GM12878 (cell line): ENCODE data around the gene ZNF428. TPM values are rescaled to one million over a fixed set of nuclear protein-coding genes. Genes with fewer than 3 reads are reported as not detected.

Experiments used
- ATAC-seq: fragments of 200-7000 bp; cut with Tn5 transposase; 3 replicates; pipeline ENCODE4 v1.9.1; 2020; ENCODE audit warnings: mild to moderate bottlenecking, moderate library complexity
- BruUV-seq: library from RNA; stranded (reverse); fragments of 400-500 nt; replicated peaks from 2 replicates; lab custom pipeline; 2021; lab: Mats Ljungman, UMichigan
- CTCF ChIA-PET: fragments of 300-600 bp; sonication (Branson Sonifier 250); formaldehyde crosslinking; extraction: SDS; loops from one replicate; lab custom pipeline; 2021; ENCODE audit warnings: inconsistent platforms; lab: Yijun Ruan, JAX
- POLR2A ChIA-PET: fragments of 350-600 bp; formaldehyde crosslinking; extraction: SDS; loops from one replicate; lab custom pipeline; 2021; ENCODE audit warnings: inconsistent platforms; lab: Charles Lee
- RAD21 ChIA-PET: fragments of 300-600 bp; sonication (Branson Sonifier 250); formaldehyde crosslinking; loops from one replicate; lab custom pipeline; 2023; ENCODE audit warnings: antibody characterized with exemption; ENCODE audit not compliant: unreplicated experiment; lab: Charles Lee
- SMC1A ChIA-PET: fragments of 300-600 bp; sonication (Branson Sonifier 250); formaldehyde crosslinking; loops from one replicate; lab custom pipeline; 2023; ENCODE audit not compliant: unreplicated experiment, uncharacterized antibody; lab: Charles Lee
- DNase-seq: peaks from one replicate; pipeline ENCODE4 v3.0.0-alpha.2; 2011; ENCODE audit warnings: low read depth, low spot score
- FAIRE-seq: peaks from 3 replicates; lab custom pipeline; 2011; peaks lifted over from hg19 to GRCh38; lab: Jason Lieb, UNC
- H2AFZ ChIP-seq: 2 replicates; pipeline ENCODE4 v1.6.0; 2011; ENCODE audit warnings: low read depth, low read length, control low read depth; ENCODE audit not compliant: control insufficient read depth
- H3K27ac ChIP-seq: 2 replicates; pipeline ENCODE4 v1.5.1; 2011; ENCODE audit warnings: control low read depth; ENCODE audit not compliant: control insufficient read depth, insufficient read depth
- H3K27me3 ChIP-seq, 2 experiments: replicated peaks in 1 of 2; 2 replicates each; pipeline versions ENCODE4 v1.6.0 to v1.6.1; 2011; ENCODE audit warnings: low read length in 1 of 2; ENCODE audit not compliant: control insufficient read depth in 2 of 2, insufficient read depth in 2 of 2
- H3K36me3 ChIP-seq, 2 experiments: 2 replicates each; pipeline ENCODE4 v1.5.1; 2011; ENCODE audit warnings: low read length in 1 of 2; ENCODE audit not compliant: control insufficient read depth in 2 of 2, insufficient read depth in 2 of 2
- H3K4me1 ChIP-seq: 2 replicates; pipeline ENCODE4 v1.6.1; 2011; ENCODE audit warnings: mild to moderate bottlenecking, low read length, moderate library complexity, mixed read lengths; ENCODE audit not compliant: control insufficient read depth, insufficient read depth
- H3K4me2 ChIP-seq: 2 replicates; pipeline ENCODE4 v1.6.0; 2011; ENCODE audit warnings: control low read depth; ENCODE audit not compliant: control insufficient read depth, insufficient read depth
- H3K4me3 ChIP-seq: fragments of 200-600 bp; sonication (generic); 2 replicates; pipeline ENCODE4 v1.5.1; 2016
- H3K79me2 ChIP-seq: 2 replicates; pipeline ENCODE4 v1.6.0; 2011; ENCODE audit warnings: low read length; ENCODE audit not compliant: control insufficient read depth, insufficient read depth
- H3K9ac ChIP-seq: 2 replicates; pipeline ENCODE4 v1.8.0; 2011; ENCODE audit warnings: low read length, control low read depth, mixed read lengths; ENCODE audit not compliant: control insufficient read depth, insufficient read depth
- H3K9me3 ChIP-seq: replicated peaks from 3 replicates; pipeline ENCODE4 v1.5.1; 2011; ENCODE audit warnings: mild to moderate bottlenecking, low read length; ENCODE audit not compliant: control insufficient read depth, insufficient read depth
- H4K20me1 ChIP-seq: 2 replicates; pipeline ENCODE4 v1.6.0; 2011; ENCODE audit not compliant: control insufficient read depth, insufficient read depth
- E2F8 ChIP-seq: fragments of 450-650 bp; IDR thresholded peaks from 2 replicates; pipeline ENCODE4 v1.6.1; 2018; ENCODE audit warnings: mild to moderate bottlenecking, low read depth, moderate library complexity; ENCODE audit not compliant: partially characterized antibody
- MTA2 ChIP-seq: fragments of 450-650 bp; IDR thresholded peaks from 2 replicates; pipeline ENCODE4 v1.6.1; 2016; ENCODE audit warnings: low read depth, mild to moderate bottlenecking, moderate library complexity
- NBN ChIP-seq: fragments of 450-650 bp; IDR thresholded peaks from 2 replicates; pipeline ENCODE4 v1.6.1; 2016
- PKNOX1 ChIP-seq: fragments of 450-650 bp; IDR thresholded peaks from 2 replicates; pipeline ENCODE4 v1.6.1; 2016; ENCODE audit warnings: mild to moderate bottlenecking
- RAD51 ChIP-seq: fragments of 450-650 bp; IDR thresholded peaks from 2 replicates; pipeline ENCODE4 v1.6.1; 2016; ENCODE audit warnings: moderate library complexity, mild to moderate bottlenecking, inconsistent platforms
- ZBTB4 ChIP-seq: fragments of 450-650 bp; formaldehyde crosslinking; IDR thresholded peaks from 2 replicates; pipeline ENCODE4 v1.4.0; 2022; ENCODE audit warnings: mild to moderate bottlenecking, moderate library complexity
- ZNF217 ChIP-seq: fragments of 450-650 bp; IDR thresholded peaks from 2 replicates; pipeline ENCODE4 v1.6.1; 2017; ENCODE audit warnings: antibody characterized with exemption, mild to moderate bottlenecking
- ZNF24 ChIP-seq: fragments of 450-650 bp; IDR thresholded peaks from 2 replicates; pipeline ENCODE4 v1.6.1; 2017; ENCODE audit warnings: antibody characterized with exemption, mild to moderate bottlenecking
- WGBS: methylation state at CpG from one replicate; pipeline ENCODE4 v1.1.6; 2016; ENCODE audit warnings: low lambda C conversion rate; ENCODE audit not compliant: insufficient replicate concordance, insufficient coverage; ENCODE audit errors: missing lambda C conversion rate; 5-methylcytosine and 5-hydroxymethylcytosine counted together
- in situ Hi-C: fragments of 300-500 bp; cut with MboI; formaldehyde crosslinking; loops from 9 replicates; pipeline ENCODE4 v1.14.3; 2018; ENCODE audit warnings: mixed read lengths
- intact Hi-C: fragments of 100-400 bp; cut with micrococcal nuclease; formaldehyde crosslinking; loops from one replicate; pipeline ENCODE4 v1.14.2; 2022; ENCODE audit not compliant: unreplicated experiment
- polyA plus RNA-seq, 11 experiments: library from polyadenylated mRNA; depleted of rRNA in 4 of 11; unstranded in 6 of 11; stranded (reverse) in 5 of 11; fragments of >200 nt; fragmentation: Nextera tagmentation in 4 of 11; fragmentation: Illumina TruSeq in 1 of 11; extraction: Ambion mirVana in 4 of 11; extraction: Trizol in 1 of 11; gene quantifications; 1 replicate in 1 of 11; 2 replicates in 10 of 11; pipeline versions ENCODE4 v1.2.1 to v1.2.3, GENCODE V29; 2011 to 2016; ENCODE audit warnings: inconsistent platforms in 2 of 11, missing spikeins in 2 of 11, low read depth in 1 of 11
- total RNA-seq, 4 experiments: library from RNA; depleted of rRNA in 3 of 4; stranded (reverse); fragments of >200 nt in 3 of 4; fragmentation: Illumina TruSeq in 1 of 4; extraction: Trizol in 1 of 4; gene quantifications; 2 replicates each; pipeline versions ENCODE4 v1.2.1 to v1.2.3, GENCODE V29; 2013 to 2021
- TF ChIP-seq, protein P1 (sequence below): fragments of 450-650 bp; IDR thresholded peaks from 2 replicates; pipeline ENCODE4 v1.6.1; 2017; ENCODE audit warnings: mild to moderate bottlenecking, low read depth, inconsistent platforms; ENCODE audit not compliant: poor library complexity, severe bottlenecking

Gene ZNF428
- total and polyA plus RNA-seq, 10 of the 15 experiments (the other 5 are each of a cell fraction or from before 2014, with no cell fraction given): 0.27 to 57.8 (median 20.4) TPM

- no peak for TF ChIP-seq ZBTB4
- TF ChIP-seq E2F8: no peak
These were observed 33.1 kb downstream of the ZNF428 start (continued) for GRCh38 chr19:43586346-43586745.

GRCh38 chr19:43584484-43584883 is 34.9 kb downstream of the ZNF428 start:
- Histone ChIP-seq H3K27me3 (no peaks in the 10 kb centered on the region), H2AFZ (no peak overlapping the region), H3K4me1 (peaks cover 5% of the 10 kb centered on the region), H3K4me2 (no peak overlapping the region; the same call in 1 of the 2 replicates), H3K27ac (no peak overlapping the region), H3K36me3 (no peaks in the 10 kb centered on the region; a peak in 1 of 4 replicates), H4K20me1 (no peaks in the 10 kb centered on the region), H3K9me3 (no peaks in the 10 kb centered on the region), H3K79me2 (no peaks in the 10 kb centered on the region), H3K9ac (no peak overlapping the region; the same call in 1 of the 2 replicates), H3K4me3 (no peak overlapping the region)
- ATAC-seq (peak; percentile 75), DNase-seq (no peak), FAIRE-seq (no peak)
- intact Hi-C loops (no loop called here), in situ Hi-C loops (no loop called here)
- ChIA-PET CTCF (interaction anchor here (0.9 to 4.7 kb wide), 6 partner anchors 10 to 197 kb away, joined by 3 to 52 read pairs (median 6); partner anchors contain the start of genes IRGQ and ZNF576), RAD21 (interaction anchor here (2.0 to 3.3 kb wide), 2 partner anchors 11 to 30 kb away, joined by 10 to 18 read pairs; partner anchors contain the start of genes IRGQ and ZNF576), SMC1A (interaction anchor here (0.8 to 3.2 kb wide), 3 partner anchors 10 to 53 kb away, joined by 3 to 15 read pairs (median 14); no protein-coding TSS in a partner anchor), POLR2A (interaction anchor here (0.8 to 1.3 kb wide), 5 partner anchors 8 to 146 kb away, joined by 3 read pairs; no protein-coding TSS in a partner anchor)
- no TSS peak for BruUV-seq
- WGBS: 100% methylated on average over 1 of the region's 1 CpG
- no peak for TF ChIP-seq NBN
- TF ChIP-seq, protein P1, sequence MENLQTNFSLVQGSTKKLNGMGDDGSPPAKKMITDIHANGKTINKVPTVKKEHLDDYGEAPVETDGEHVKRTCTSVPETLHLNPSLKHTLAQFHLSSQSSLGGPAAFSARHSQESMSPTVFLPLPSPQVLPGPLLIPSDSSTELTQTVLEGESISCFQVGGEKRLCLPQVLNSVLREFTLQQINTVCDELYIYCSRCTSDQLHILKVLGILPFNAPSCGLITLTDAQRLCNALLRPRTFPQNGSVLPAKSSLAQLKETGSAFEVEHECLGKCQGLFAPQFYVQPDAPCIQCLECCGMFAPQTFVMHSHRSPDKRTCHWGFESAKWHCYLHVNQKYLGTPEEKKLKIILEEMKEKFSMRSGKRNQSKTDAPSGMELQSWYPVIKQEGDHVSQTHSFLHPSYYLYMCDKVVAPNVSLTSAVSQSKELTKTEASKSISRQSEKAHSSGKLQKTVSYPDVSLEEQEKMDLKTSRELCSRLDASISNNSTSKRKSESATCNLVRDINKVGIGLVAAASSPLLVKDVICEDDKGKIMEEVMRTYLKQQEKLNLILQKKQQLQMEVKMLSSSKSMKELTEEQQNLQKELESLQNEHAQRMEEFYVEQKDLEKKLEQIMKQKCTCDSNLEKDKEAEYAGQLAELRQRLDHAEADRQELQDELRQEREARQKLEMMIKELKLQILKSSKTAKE: no peak
- 0 out of 2 replicates have a peak, but pooled peaks have one; percentile 15 for TF ChIP-seq PKNOX1
- no peak for TF ChIP-seq ZNF24
- TF ChIP-seq RAD51: 0 out of 2 replicates have a peak, but pooled peaks have one; percentile 12
- TF ChIP-seq ZNF217: no peak
- 0 out of 2 replicates have a peak, but pooled peaks have one; percentile 35 for TF ChIP-seq MTA2
